GM19099 (cell line): ENCODE measurements around the gene KCNN3.

Experiments
- POLR2A ChIP-seq: IDR thresholded peaks from 3 replicates; pipeline ENCODE4 v1.6.1; 2011; ENCODE audit warnings: low read depth; ENCODE audit not compliant: insufficient read length; ENCODE audit errors: extremely low read depth

The KCNN3 gene

GRCh38 chr1:154867064-154867825 lies 2.8 kb downstream of the KCNN3 start:
- TF ChIP-seq POLR2A: peak; percentile 17

GRCh38 chr1:154866257-154867063 lies 3.6 kb downstream of the KCNN3 start:
- TF ChIP-seq POLR2A: no peak

- peak; percentile 45 for TF ChIP-seq POLR2A
These were observed 4.4 kb downstream of the KCNN3 start for GRCh38 chr1:154865442-154866256.

- TF ChIP-seq POLR2A: no peak
These were observed 5.7 kb downstream of the KCNN3 start for GRCh38 chr1:154864189-154864975.

- TF ChIP-seq POLR2A: no peak
These were observed 6.5 kb downstream of the KCNN3 start for GRCh38 chr1:154863315-154864174.

GRCh38 chr1:154862907-154863306 lies 7.2 kb downstream of the KCNN3 start:
- no peak for TF ChIP-seq POLR2A

- no peak for TF ChIP-seq POLR2A
These were observed 8.4 kb downstream of the KCNN3 start for GRCh38 chr1:154861607-154862094.

- TF ChIP-seq POLR2A: peak; percentile 60
These were observed 9.8 kb downstream of the KCNN3 start for GRCh38 chr1:154860156-154860870.

GRCh38 chr1:154859786-154860155 lies 10.3 kb downstream of the KCNN3 start:
- peak; percentile 77 for TF ChIP-seq POLR2A

- no peak for TF ChIP-seq POLR2A
These were observed 10.8 kb downstream of the KCNN3 start for GRCh38 chr1:154859151-154859785.

GRCh38 chr1:154857441-154858215 lies 12.5 kb downstream of the KCNN3 start:
- no peak for TF ChIP-seq POLR2A

- TF ChIP-seq POLR2A: no peak
These were observed 13.1 kb downstream of the KCNN3 start for GRCh38 chr1:154857022-154857421.
